HEK293T (cell line): ENCODE data around the gene EGFLAM.

Experiments
- BHLHE40 ChIP-seq: fragments of 450-650 bp; IDR thresholded peaks from 2 replicates; pipeline ENCODE4 v1.6.1; 2016; ENCODE audit warnings: mild to moderate bottlenecking, moderate library complexity, borderline replicate concordance
- CTBP1 ChIP-seq: fragments of 450-650 bp; IDR thresholded peaks from 2 replicates; pipeline ENCODE4 v1.6.1; 2016; ENCODE audit warnings: borderline replicate concordance
- ELF4 ChIP-seq: fragments of 450-650 bp; IDR thresholded peaks from 2 replicates; pipeline ENCODE4 v1.6.1; 2017; ENCODE audit warnings: antibody characterized with exemption
- FOXA1 ChIP-seq: fragments of 450-650 bp; IDR thresholded peaks from 2 replicates; pipeline ENCODE4 v1.6.1; 2016; ENCODE audit warnings: mild to moderate bottlenecking
- FOXK2 ChIP-seq: fragments of 450-650 bp; IDR thresholded peaks from 2 replicates; pipeline ENCODE4 v1.6.1; 2016; ENCODE audit warnings: mild to moderate bottlenecking
- FOXM1 ChIP-seq: fragments of 450-650 bp; IDR thresholded peaks from 2 replicates; pipeline ENCODE4 v1.6.1; 2017; ENCODE audit warnings: mild to moderate bottlenecking, borderline replicate concordance
- HDGF ChIP-seq: fragments of 450-650 bp; IDR thresholded peaks from 2 replicates; pipeline ENCODE4 v1.6.1; 2017; ENCODE audit warnings: antibody characterized with exemption, borderline replicate concordance
- L3MBTL2 ChIP-seq: fragments of 450-650 bp; conservative IDR thresholded peaks from 2 replicates; pipeline ENCODE4 v1.6.1; 2016; ENCODE audit warnings: mild to moderate bottlenecking
- LEF1 ChIP-seq: fragments of 450-650 bp; IDR thresholded peaks from 2 replicates; pipeline ENCODE4 v1.6.1; 2017; ENCODE audit warnings: mild to moderate bottlenecking, borderline replicate concordance
- SP1 ChIP-seq: fragments of 450-650 bp; IDR thresholded peaks from 2 replicates; pipeline ENCODE4 v1.6.1; 2017
- TARDBP ChIP-seq: fragments of 450-650 bp; IDR thresholded peaks from 2 replicates; pipeline ENCODE4 v1.6.1; 2016
- ZNF384 ChIP-seq: fragments of 450-650 bp; IDR thresholded peaks from 2 replicates; pipeline ENCODE4 v1.6.1; 2016
- TF ChIP-seq, protein P1 (sequence below): fragments of 450-650 bp; IDR thresholded peaks from 2 replicates; pipeline ENCODE4 v1.6.1; 2016

DNA sequence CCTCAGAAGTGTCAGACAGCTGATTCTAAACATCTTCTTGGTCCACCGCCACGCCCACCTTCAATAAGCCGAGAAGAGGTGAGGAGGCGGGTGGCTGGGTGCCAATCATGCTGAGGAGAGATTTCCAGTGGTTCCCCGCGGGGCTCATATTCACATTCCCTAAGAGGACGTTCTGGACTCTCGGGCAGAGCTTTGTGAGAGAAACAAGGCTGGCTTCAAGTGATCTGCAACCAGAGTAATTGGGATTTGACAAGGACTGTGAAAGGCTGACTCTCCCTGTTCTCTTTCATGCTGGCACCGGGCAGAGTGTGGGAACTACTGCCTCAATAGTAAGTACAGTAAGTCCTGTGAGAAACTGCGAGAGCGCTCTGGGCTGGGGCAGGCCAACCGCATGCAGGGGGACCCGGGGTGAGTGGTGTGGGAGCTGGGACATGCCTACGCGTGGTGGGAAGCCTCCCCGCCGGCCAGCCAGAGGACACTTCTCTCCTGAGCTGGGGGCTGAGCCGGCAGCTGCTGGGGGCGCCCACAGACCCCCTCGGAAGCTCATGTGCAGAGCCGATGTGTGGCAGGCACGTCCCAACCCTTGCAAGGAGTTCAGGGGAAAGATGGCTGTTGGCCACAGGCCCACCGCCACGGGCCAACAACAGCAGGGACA is 187.1 kb downstream of the EGFLAM start:
- TF ChIP-seq TARDBP (no peak), ELF4 (no peak), FOXA1 (no peak), SP1 (no peak), FOXM1 (no peak), HDGF (no peak), L3MBTL2 (no peak), ZNF384 (no peak), LEF1 (no peak), FOXK2 (no peak), BHLHE40 (no peak), CTBP1 (no peak)
- TF ChIP-seq, protein P1, sequence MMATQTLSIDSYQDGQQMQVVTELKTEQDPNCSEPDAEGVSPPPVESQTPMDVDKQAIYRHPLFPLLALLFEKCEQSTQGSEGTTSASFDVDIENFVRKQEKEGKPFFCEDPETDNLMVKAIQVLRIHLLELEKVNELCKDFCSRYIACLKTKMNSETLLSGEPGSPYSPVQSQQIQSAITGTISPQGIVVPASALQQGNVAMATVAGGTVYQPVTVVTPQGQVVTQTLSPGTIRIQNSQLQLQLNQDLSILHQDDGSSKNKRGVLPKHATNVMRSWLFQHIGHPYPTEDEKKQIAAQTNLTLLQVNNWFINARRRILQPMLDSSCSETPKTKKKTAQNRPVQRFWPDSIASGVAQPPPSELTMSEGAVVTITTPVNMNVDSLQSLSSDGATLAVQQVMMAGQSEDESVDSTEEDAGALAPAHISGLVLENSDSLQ: peak; percentile 45
